ENCODE measurements around the gene CEP85. TPM values are rescaled to one million over a fixed set of nuclear protein-coding genes. Genes with fewer than 3 reads are reported as not detected.

Gene CEP85
- total and polyA plus RNA-seq, 2 of the 13 experiments (the other 11 are each of a cell fraction or from before 2014, with no cell fraction given), result 16.1 to 26.7 TPM

- peak; percentile 25; the same call in 1 of the 2 replicates for TF ChIP-seq HMGXB3 (CRISPR knock-in tag; IDR thresholded peaks at IDR 0.05; ENCODE audit: borderline replicate concordance)
- no peak for TF ChIP-seq SNAI1 (CRISPR knock-in tag; IDR thresholded peaks at IDR 0.05; ENCODE audit: borderline replicate concordance)
- no peak for TF ChIP-seq ZBTB10 (CRISPR knock-in tag; IDR thresholded peaks at IDR 0.05; ENCODE audit: borderline replicate concordance)
- no peak for TF ChIP-seq USF2 (IDR thresholded peaks at IDR 0.05; ENCODE audit: low read depth, low read length)
- no peak; the same call in 1 of the 2 replicates for TF ChIP-seq USF2 (CRISPR knock-in tag; IDR thresholded peaks at IDR 0.05; ENCODE audit: borderline replicate concordance)
- TF ChIP-seq AHDC1 (CRISPR knock-in tag; IDR thresholded peaks at IDR 0.05; ENCODE audit: borderline replicate concordance), result no peak
- TF ChIP-seq UBTF (CRISPR knock-in tag; IDR thresholded peaks at IDR 0.05), result peak; percentile 80
- TF ChIP-seq ZNF850 (CRISPR knock-in tag; conservative IDR thresholded peaks at IDR 0.05), result no peak
Observed at GRCh38 chr1:26279456-26280332, 45.7 kb downstream of the CEP85 start, which contains the start of gene SH3BGRL3 (continued).

Data from HepG2 (cell line).